HG03457 (cell line): ENCODE results near the gene SBF2.
"Not testable (repeated sequence)": the region's sequence is repeated elsewhere in the genome, so short reads cannot be mapped to it uniquely, and the experiment has no call there.

ENCODE experiments used
- ATAC-seq: cut with Tn5 transposase; IDR thresholded peaks from one replicate; pipeline ENCODE4 v1.9.1; 2021; ENCODE audit warnings: moderate number of reproducible peaks; ENCODE audit not compliant: unreplicated experiment

Gene SBF2

DNA sequence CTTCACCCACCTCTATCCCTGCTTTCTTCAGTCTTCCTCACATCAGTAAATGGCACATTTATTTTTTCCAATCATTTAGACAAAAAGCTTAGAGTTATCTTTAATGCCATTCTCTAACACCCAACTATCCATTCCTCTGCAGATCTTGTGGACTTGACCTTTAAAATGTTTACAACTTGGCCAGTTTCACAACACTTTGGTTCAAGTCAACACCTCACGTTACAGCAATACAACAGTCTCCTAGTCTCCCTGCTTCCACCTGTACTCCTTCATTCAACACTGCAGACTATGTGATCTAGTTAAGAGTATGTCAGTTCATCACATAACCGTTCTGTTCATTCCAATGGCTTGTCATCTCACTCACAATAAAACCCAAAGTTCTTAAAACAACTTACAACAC, 325.0 kb downstream of the SBF2 start:
- ATAC-seq: no peak

DNA sequence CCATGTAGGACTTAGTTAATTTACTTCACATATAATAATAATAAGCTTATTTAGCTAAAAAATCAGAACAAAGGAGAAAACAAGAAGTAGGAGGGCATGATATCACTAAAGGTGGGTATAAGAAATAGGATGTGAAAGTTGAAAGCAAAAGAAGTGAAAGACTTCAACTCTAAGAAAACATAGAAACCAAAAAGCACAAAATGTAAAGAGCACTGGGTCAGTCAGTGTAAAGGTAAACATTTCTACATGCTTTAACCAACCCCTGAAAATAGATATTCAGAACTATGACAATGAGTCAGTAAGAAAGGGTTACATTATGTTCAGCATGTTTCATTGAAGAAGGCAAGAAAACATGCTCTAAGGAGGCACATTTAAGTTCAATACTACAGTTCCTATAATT, 331.3 kb downstream of the SBF2 start:
- ATAC-seq: no peak

DNA sequence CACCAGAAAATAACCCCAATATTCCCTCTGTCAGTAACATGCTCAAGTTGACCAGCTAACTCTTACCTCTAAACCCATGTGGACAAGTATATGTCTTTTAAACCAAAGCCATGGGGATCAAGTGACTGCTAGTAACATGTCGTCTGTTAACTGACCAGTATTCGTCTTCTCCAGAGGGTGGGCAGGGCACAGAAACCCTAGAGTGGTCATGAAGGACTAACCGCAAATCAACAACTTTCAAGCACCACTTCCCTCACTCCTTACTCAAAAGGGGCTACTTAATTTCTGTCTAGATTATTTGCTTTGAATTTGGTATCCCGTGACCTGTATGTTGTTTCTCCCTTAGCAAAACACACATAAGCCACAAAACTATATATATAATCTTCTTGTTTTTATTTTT, 336.9 kb downstream of the SBF2 start:
- no peak for ATAC-seq

DNA sequence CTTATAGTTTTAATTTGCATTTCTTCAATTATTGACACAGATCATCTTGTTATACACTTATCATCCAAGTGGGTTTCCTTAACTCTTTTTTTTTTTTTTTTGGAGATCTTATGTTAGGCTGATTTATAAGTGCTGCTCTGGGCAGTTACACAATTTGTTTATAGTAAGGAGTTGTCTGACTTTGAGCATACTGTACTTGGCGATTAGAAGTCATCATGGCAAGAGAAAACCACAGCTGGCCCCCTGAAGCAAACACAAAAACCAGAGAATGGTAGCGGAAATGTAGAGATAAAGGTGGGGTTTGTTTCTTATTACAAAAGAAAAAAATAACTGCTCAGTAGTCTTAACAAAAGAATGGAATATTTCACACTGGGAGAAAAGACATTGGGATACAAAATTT, 337.5 kb downstream of the SBF2 start:
- no peak for ATAC-seq

DNA sequence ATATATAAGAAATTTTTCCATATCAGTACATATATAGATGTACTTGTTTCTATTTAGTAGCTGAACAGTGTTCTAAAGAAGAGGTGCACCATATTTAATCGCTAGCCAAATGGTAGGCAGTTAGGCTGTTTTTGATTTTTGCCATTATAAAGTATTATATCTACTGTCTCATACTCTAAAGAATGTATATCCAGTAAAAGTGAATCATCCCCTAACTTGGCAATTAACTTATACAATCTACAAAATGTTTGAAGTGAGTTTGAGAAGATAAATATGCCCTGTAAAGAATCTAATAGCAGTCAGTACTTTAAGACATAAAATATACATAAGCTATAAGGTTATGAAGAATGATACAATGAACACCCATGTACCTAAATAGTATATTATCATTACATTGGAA, 338.6 kb downstream of the SBF2 start:
- no peak for ATAC-seq

DNA sequence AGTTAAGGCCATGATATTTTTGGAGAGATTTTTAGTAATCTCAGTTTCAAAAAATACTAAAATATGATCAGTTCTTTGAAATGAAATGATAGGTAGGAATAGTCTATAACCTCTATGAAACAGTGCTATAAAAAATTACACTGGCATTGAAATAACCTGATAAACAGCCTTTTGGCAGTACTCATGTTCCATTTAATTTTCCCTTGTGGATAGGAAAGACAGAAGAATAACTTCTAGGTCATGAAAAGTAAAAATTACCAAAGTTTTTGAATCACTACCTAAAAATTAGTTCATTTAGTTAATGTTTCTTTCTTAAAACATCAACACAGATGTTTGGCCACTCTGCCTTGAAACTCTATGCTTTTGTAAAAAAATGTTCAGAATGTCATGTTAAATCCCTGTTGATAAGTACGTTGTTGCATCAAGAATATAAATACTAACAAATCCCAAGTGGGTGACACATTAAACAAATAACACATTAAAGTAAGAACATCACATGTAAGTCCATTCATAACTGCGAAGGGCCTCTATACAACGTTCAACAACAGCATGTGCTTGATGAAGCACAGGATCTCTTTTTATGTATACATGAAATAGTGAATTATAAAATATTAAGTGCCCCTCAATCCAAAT, 339.9 kb downstream of the SBF2 start:
- no peak for ATAC-seq

DNA sequence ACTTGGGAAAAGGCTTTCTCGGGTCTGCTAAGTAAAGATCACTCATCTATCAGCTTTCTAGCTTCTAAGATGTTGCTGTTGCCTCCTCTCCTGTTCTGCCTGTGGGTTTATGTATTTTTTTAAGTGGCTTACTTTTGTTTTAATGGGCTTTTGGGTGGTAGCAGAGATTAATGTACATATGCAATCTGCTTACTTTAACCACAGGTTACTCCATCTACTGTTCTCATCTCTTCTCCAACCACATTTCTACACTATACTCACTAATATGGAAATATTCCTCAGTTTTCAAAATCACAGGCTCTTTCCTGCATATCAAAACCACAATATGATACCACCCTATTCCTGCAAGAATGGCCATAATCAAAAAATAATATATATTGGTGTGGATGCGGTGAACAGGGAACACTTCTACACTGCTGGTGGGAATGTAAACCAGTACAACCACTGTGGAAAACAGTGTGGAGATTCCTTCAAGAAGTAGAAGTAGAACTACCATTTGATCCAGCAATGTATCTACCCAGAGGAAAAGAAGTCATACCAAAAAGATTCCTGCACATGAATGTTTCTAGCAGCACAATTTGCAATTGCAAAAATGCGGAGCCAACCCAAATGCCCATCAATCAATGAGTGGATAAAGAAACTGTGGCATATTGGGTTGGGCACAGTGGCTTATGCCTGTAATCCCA, 341.4 kb downstream of the SBF2 start:
- no peak for ATAC-seq

DNA sequence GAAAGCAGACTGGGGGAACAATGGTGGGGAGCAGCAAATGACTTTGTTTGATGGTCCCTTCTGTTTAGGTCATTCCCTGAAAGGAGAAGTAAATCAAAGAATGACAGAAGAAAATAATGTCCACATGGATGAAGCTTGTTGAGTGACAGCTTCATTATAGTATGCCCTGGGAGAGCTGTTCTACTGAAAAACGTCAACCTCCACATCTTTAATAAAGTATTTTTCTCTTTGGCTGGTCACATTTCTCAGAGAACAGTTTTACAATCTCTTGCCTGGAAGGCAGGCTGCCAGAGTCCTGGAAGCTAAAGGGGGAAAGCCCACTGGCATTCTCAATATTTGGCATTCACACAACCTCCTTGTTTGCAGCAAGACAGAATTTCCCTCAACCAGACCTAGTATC, 342.2 kb downstream of the SBF2 start:
- ATAC-seq: no peak

DNA sequence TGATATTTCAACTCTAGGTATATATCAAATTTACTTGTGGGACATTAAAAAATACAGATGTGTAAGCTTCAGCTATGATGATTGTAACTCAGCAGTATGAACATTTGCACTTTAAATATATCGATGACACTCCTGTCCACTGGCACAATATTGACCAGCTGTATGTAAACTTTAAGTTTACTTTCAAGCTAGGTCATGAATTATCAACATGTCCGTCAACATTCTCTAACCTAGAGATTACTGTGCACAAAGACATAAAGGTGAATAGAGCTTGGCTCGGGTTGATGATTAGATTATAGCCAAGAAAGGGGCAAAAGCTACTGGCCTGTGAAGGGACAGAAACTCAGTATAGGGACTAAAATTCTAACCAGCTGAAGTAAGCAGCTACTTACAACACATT, 343.6 kb downstream of the SBF2 start:
- no peak for ATAC-seq

DNA sequence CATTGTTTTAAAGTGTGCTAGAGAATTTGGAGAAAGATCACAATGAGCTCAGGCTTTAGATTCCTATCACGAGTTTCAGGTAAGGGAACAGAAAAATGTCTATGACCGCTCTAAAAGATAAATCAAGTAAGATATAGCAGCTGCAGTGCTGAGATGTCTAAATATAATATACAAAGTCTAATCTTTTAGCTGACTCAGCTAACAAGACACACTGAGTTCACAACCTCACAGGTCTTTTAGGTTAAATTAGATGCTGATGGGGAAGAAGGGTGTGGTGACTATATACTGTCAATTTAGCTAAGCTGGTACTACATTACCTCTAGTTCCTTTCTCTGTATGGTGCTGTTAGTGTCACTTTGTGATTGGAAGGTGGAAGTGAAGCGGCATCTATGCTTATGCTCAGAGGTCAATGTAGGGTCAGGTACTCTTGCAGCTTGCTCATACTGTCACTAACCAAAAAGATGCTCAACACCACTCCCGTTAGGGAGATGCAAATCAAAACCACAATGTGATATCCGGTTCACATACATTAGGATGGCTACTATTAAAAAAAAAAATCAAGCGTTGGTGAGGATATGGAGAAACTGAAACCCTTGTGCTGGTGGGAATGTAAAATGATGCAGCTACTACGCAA, 346.7 kb downstream of the SBF2 start:
- ATAC-seq: no peak

DNA sequence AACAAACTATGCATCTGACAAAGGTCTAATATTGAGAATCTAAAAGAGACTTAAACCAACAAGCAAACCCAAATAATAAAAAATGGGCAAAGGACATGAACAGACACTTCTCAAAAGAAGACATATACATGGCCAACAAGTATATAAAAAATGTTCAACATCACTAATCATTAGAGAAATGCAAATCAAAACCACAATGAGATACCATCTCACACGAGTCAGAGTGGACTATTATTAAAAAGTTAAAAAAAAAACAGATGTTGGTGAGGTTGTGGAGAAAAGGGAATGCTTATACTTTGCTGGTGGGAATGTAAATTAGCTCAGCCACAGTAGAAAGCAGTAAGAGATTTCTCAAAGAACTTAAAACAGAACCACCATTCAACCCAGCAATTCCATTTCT, 348.3 kb downstream of the SBF2 start:
- not testable (repeated sequence) for ATAC-seq

DNA sequence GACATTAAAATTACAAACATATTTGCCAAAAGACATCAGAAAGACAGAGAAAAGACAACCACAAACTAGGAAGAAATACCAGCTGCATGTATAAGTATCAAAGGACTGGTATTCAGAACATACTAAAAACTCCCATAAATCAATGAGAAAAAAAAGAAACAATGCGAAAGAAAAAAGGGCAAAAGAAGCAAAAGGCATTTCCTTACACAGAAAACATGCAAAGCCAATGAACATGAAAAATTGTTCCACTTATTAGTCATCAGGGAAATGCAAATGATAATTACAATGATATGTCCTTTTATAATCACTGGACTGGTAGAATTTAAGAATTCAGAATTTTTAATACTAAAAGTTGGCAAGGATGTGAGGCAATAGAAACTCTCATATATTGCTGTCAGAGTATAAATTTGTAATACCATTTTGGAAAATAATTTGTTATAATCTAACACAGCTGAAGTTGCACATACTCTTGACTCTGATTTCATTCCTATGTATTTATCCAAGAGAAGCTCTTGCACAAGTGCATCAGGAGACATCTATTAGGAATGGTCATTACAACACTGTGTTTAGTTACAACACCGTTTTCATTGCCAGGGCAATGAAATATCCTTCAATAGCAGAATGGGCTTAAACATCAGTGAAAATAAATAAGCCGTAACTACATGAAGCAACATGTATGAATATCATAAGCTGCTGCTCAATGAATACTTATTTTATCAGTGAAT, 350.5 kb downstream of the SBF2 start:
- no peak for ATAC-seq

DNA sequence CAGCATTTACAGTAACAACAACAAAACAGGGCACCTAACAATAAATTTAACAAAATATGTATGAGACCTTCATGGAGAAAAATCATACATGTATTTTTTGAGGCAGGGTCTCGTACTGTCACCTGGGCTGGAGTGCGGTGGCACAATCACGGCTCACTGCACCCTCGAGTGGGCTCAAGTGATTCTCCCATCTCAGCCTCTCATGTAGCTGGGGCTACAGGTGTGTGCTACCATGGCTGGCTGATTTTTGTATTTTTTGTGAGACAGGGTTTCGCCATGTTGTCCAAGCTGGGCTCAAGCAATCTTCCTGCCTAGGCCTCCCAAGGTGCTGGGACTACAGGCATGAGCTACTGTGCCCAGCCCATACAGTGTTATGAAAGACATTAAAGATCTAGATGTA, 352.0 kb downstream of the SBF2 start:
- no peak for ATAC-seq

DNA sequence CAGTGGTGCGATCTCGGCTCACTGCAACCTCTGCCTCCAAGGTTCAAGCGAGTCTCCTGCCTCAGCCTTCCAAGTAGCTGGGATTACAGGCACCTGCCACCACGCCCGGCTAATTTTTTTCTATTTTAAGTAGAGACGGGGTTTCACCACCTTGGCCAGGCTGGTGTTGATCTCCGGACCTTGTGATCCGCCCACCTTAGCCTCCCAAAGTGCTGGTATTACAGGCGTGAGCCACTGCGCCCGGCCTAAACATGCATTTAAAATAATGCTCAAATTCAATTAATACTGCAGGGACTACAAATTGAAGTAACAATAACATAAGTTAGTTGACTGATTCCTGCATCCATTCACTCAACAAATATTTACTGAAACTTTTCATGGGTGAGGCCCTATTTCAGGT, 354.9 kb downstream of the SBF2 start:
- not testable (repeated sequence) for ATAC-seq

DNA sequence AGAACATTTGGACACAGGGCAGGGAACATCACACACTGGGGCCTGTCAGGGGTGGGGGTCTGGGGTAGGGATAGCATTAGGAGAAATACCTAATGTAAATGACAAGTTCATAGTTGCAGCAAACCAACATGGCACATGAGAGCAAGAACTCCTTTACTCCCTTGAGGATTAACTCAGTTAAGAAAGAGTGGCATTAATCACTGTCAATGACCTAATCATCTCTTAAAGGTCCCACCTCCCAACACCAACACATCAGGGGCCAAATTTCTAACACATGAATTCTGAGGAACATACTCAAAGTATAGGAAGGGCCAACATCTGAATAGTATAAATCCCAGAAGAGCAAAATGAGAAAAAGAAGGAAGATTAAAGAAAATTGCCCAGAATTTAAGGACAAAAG, 357.3 kb downstream of the SBF2 start:
- ATAC-seq: no peak

DNA sequence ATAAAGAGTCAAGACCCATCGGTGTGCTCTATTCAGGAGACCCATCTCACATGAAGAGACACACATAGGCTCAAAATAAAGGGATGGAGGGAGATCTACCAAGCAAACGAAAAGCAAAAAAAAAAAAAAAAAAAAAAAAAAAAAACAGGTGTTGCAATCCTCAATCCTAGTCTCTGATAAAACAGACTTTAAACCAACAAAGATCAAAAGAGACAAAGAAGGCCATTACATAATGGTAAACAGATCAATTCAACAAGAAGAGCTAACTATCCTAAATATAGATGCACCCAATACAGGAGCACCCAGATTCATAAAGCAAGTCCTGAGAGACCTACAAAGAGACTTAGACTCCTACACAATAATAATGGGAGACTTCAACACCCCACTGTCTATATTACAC, 361.2 kb downstream of the SBF2 start:
- ATAC-seq: not testable (repeated sequence)

DNA sequence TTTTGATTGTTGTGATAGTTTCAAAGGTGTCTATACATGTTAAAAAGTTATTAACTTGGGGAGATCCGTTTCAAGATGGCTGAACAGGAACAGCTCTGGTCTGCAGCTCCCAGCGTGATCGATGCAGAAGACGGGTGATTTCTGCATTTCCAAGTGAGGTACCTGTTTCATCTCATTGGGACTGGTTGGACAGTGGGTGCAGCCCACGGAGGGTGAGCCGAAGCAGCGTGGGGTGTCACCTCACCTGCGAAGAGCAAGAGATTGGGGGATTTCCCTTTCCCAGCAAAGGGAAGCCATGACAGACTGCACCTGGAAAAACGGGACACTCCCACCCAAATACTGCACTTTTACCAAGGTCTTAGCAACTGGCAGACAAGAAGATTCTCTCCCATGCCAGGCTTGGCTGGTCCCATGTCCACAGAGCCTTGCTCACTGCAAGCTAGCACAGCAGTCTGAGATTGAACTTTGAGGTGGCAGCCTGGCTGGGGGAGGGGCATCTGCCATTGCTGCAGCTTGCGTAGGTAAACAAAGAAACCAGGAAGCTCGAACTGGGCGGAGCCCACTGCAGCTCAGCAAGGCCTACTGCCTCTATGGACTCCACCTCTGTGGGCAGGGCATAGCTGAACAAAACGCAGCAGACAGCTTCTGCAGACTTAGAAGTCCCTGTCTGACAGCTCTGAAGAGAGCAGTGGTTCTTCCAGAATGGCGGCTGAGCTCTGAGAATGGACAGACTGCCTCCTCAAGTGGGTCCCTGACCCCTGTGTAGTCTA, 363.3 kb downstream of the SBF2 start:
- not testable (repeated sequence) for ATAC-seq

DNA sequence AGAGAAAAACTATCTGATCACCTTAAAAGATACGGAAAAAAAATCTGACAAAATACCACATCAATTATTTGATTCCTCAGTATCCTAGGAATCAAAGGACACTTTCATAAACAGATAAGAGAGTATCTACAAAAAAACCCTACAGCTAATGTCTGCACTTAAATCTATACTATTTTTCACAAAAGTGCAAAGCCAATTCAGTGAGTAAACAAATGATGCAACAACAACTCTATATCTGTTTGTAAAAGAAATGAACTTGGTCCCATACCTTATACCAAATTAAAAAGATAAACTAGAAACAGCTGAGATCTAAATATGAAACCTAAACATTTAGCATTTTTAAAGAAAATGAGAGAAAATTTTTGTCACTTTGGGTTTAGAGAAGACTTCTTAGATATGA, 366.3 kb downstream of the SBF2 start:
- no peak for ATAC-seq

DNA sequence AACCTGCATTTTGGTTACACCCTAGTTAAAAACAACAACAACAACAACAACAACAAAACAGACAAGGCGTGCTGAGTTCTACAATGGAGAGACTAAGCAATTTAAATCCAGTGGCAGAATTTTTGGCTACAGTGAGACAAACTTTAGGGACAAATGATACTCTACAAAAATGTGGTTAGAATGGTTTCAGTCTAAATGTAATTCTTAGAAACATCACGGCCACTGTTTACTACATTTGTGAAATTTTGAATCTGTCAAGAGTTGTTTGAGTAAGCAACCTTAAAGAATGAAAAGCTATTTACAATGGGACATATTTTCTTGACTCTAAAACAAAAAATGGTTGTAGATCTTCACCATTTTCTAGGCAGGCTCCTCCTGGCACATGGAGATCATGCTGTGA, 370.7 kb downstream of the SBF2 start:
- ATAC-seq: no peak

DNA sequence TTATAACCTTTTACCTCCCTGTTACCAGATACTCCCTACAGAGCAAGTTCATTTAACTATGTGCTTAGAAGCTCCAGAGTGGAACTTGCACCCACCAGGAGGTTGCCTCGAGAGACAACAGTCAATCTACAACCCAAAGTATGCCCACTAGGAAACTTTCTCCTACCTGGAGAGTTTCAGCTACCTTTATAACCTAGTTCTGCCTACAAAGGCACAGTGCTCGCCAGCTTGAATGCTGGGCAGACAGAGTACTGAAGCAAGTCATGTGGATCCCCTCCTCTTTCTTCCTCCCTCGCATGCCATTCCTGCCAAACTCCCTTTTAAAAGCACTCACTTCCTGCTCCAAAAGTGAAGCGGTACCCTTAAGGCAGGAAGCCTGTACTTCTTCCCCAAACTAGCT, 371.2 kb downstream of the SBF2 start:
- no peak for ATAC-seq

DNA sequence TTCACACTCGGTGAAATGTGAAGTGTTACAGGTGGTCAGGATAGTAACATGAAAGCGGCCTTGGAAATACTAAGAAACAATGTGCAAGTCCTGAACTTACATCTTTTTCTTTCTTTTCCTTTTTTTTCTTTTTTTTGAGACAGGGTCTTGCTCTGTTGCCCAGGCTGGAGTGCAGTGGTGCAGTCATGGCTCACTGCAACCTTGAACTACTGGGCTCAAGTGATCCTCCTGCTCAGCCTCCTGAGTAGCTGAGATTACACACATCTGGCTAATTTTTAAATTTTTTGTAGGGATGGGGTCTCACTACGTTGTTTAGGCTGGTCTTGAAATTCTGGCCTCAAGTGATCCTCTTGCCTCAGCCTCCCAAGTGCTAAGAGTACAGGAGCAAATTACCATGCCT, 377.5 kb downstream of the SBF2 start:
- no peak for ATAC-seq
